ENCODE measurements around the gene LGR4.

The LGR4 gene

GRCh38 chr11:27425814-27426213 lies 46.8 kb downstream of the LGR4 start:
- no peak for DNase-seq (ENCODE audit: low read depth)

- no peak for DNase-seq (ENCODE audit: low read depth)
These were observed 49.5 kb downstream of the LGR4 start for GRCh38 chr11:27423125-27423524.

- no peak for DNase-seq (ENCODE audit: low read depth)
These were observed 50.6 kb downstream of the LGR4 start for GRCh38 chr11:27421819-27422494.

GRCh38 chr11:27420722-27421572 lies 51.6 kb downstream of the LGR4 start:
- peak; percentile 8 for DNase-seq (ENCODE audit: low read depth)

GRCh38 chr11:27420217-27420616 lies 52.4 kb downstream of the LGR4 start:
- DNase-seq (ENCODE audit: low read depth): no peak

- no peak for DNase-seq (ENCODE audit: low read depth)
These were observed 54.2 kb downstream of the LGR4 start for GRCh38 chr11:27418356-27418755.

GRCh38 chr11:27416568-27417176 lies 55.9 kb downstream of the LGR4 start:
- DNase-seq (ENCODE audit: low read depth): no peak

GRCh38 chr11:27414644-27415043 lies 57.9 kb downstream of the LGR4 start:
- DNase-seq (ENCODE audit: low read depth): no peak

GRCh38 chr11:27413218-27413617 lies 59.4 kb downstream of the LGR4 start:
- DNase-seq (ENCODE audit: low read depth): no peak

- no peak for DNase-seq (ENCODE audit: low read depth)
These were observed 60.3 kb downstream of the LGR4 start for GRCh38 chr11:27412192-27412691.

GRCh38 chr11:27411328-27411727 lies 61.3 kb downstream of the LGR4 start:
- no peak for DNase-seq (ENCODE audit: low read depth)

GRCh38 chr11:27410272-27410671 lies 62.3 kb downstream of the LGR4 start:
- no peak for DNase-seq (ENCODE audit: low read depth)

- DNase-seq (ENCODE audit: low read depth): no peak
These were observed 62.8 kb downstream of the LGR4 start for GRCh38 chr11:27409742-27410141.

- no peak for DNase-seq (ENCODE audit: low read depth)
These were observed 63.5 kb downstream of the LGR4 start for GRCh38 chr11:27409049-27409448.

GRCh38 chr11:27408246-27408800 lies 64.3 kb downstream of the LGR4 start:
- DNase-seq (ENCODE audit: low read depth): no peak

GRCh38 chr11:27406498-27407354 lies 65.9 kb downstream of the LGR4 start:
- DNase-seq (ENCODE audit: low read depth): no peak

- DNase-seq (ENCODE audit: low read depth): no peak
These were observed 67.5 kb downstream of the LGR4 start for GRCh38 chr11:27405134-27405533.

GRCh38 chr11:27404427-27404826 lies 68.2 kb downstream of the LGR4 start:
- no peak for DNase-seq (ENCODE audit: low read depth)

GRCh38 chr11:27403195-27403594 lies 69.4 kb downstream of the LGR4 start:
- no peak for DNase-seq (ENCODE audit: low read depth)

GRCh38 chr11:27402450-27402849 lies 70.1 kb downstream of the LGR4 start:
- no peak for DNase-seq (ENCODE audit: low read depth)

- no peak for DNase-seq (ENCODE audit: low read depth)
These were observed 70.7 kb downstream of the LGR4 start for GRCh38 chr11:27401833-27402316.

All from HS-27A (cell line).